ENCODE results near the gene BCAS1.

- no peak for TF ChIP-seq SUZ12 (IDR thresholded peaks at IDR 0.05; ENCODE audit: extremely low read depth, insufficient read depth, insufficient read length)
- TF ChIP-seq YY1 (IDR thresholded peaks at IDR 0.05; ENCODE audit: insufficient read depth, insufficient read length): no peak
These were observed 56.9 kb downstream of the BCAS1 start for GRCh38 chr20:54013471-54013870.

Data from NT2/D1 (cell line).